Measurements from ENCODE around the gene TMX1.
"Not testable (repeated sequence)": the region's sequence is repeated elsewhere in the genome, so short reads cannot be mapped to it uniquely, and the experiment has no call there.

TMX1 gene, protein sequence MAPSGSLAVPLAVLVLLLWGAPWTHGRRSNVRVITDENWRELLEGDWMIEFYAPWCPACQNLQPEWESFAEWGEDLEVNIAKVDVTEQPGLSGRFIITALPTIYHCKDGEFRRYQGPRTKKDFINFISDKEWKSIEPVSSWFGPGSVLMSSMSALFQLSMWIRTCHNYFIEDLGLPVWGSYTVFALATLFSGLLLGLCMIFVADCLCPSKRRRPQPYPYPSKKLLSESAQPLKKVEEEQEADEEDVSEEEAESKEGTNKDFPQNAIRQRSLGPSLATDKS

DNA sequence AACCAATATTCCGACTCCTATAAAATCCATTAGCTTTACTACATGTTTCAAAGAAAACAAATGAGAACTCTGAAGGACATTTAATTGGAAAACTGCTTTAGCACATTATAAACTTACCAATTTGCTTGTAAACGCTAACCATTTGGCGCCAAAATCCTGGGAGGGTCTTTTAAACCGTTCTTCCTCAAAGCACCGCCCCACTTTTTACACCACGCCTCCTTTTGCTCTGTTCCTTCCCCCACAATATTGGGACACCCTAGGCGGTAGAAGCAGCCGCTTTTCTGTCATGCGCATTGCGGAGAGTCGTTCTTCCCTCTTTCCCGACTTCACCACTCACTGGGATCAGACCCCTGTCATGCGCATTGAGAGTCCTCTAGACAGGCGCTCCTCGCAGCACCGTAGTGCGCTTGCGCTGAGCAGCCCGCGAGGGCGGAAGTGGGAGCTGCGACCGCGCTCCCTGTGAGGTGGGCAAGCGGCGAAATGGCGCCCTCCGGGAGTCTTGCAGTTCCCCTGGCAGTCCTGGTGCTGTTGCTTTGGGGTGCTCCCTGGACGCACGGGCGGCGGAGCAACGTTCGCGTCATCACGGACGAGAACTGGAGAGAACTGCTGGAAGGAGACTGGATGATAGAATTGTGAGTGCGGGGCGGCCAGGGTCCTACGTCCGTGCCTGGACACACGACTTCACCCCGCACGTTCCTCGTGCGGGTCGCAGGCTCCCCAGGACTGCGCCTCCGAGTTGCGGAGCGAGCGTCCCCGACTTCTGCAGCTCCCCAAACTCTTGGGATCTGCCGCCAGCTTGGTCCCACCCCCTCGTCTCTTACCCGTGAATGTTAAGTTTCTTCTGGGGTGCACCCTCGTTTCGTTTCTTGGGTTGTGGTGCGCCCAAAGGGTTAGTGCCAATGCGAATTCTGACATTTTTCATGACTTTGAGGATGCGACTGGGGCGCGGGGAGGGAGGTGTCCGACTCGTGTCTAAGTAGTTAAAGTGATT is at the start of gene TMX1:
Gene TMX1 (plus strand): TSS at position 435 of the 991 bp plus-strand sequence. CDS start 46 bp downstream, at position 481.
- DNase-seq (ENCODE audit: extremely low read depth in 1 of 2, low read depth in 1 of 2): peak; percentile 62 to 69

DNA sequence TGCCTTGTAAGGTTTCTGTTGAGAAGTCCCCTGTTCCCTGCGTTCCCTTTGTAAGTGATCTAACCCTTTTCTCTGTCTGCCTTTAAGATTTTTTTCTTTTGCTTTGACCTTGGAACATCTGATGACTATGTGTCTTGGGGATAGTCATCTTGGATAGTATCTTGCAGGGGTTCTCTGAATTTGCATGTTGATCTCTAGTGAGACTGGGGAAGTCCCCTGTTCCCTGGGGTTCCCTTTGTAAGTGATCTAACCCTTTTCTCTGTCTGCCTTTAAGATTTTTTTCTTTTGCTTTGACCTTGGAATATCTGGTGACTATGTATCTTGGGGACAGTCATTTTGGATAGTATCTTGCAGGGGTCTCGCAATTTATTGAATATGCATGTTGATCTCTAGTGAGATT is 38.2 kb upstream of the TMX1 start:
- DNase-seq (ENCODE audit: extremely low read depth in 1 of 2, low read depth in 1 of 2): no peak

DNA sequence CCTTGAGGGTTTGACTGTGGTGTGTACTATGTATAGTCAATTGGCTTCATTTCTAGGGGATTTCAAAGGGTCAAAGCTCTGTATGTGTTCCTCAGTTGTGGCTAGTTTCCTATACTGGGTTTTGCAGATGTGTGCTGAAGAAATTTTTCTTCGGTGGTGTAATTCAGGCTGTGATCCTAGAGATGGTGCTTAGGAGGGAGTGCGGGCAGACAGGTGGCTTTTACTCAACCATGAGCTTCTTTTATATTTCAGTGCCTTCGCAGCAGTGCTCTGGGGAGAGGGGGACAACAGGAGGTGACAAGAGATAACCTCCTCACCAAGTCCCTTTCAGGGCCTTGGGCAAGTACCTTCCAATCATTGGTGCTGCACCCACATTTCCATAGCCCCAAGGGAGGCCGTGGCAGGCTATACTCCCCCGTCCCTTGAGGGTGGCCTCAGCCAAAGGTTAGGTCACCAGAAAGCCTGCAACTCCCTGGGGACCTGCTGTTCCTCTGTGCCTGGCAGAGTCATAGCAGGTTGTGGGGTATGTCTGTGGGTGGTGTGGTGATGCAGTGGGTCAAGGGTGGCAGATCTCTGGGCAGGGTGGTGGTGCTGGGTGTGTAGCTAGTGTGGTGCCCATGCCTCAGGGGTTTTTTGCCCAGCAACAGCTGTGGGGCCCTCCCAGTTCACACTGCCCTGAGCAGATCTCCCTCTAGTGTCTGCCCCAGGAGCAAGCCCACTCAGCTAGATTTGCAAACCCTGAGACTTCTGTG is 37.0 kb upstream of the TMX1 start:
- no peak for DNase-seq (ENCODE audit: extremely low read depth in 1 of 2, low read depth in 1 of 2)

DNA sequence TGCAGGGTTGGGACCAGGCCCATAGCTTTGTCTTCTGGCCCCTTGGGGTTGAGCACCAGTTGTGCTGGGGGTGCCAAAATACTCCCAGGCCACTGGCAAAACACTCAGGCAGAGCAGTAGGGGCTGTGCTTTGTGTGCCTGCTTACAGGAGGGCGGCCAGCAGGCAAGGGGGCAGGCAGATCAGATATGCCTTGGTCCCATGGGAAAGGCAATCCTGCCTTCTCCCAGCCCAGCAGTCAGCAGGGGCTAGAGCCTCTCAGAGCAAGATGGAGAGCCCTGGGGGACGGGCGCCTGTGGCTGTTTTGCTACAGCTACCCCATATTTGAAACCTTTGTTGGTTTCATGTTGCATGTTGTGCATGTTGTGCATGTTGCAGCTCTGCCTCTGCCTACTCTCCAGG is 36.2 kb upstream of the TMX1 start:
- DNase-seq (ENCODE audit: extremely low read depth in 1 of 2, low read depth in 1 of 2): no peak

DNA sequence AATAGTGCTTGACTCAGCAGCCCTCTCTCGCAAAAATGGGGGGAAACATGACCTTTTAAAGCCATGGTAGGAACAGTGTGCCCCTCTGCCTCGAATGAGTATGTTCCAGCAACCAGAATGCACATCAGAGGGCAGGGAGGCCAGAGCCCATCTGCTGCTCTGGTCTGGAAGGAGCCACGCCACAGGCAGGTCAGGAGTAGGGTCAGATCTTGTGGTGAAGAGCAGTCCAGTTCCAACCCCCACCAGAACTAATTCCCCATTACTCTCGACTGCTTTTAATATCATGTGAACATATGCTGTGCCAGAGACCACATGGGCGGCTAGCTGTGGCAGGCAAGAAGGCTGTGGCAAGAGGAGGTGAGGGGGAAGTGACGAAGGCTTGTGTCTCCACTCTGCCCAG is 34.6 kb upstream of the TMX1 start:
- DNase-seq (ENCODE audit: extremely low read depth in 1 of 2, low read depth in 1 of 2): no peak

DNA sequence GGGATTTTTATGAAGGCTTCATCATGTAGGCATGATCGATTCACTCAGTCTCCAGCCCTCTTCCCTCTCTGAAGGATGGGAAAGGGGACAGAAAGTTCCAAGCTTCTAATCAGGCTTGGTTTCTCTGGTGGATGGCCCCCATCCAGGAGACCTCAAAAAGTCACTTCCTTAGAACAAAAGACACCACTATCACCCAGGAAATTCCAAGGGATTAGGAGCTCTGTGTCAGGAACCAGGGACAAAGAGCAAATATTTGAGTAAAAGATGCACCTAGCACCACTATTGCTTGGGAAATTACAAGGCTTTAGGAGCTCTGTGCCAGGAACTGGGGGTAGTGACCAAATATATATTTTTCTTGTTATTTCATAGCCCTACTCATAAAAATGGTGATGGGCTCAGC is 33.6 kb upstream of the TMX1 start:
- DNase-seq (ENCODE audit: extremely low read depth in 1 of 2, low read depth in 1 of 2): no peak

DNA sequence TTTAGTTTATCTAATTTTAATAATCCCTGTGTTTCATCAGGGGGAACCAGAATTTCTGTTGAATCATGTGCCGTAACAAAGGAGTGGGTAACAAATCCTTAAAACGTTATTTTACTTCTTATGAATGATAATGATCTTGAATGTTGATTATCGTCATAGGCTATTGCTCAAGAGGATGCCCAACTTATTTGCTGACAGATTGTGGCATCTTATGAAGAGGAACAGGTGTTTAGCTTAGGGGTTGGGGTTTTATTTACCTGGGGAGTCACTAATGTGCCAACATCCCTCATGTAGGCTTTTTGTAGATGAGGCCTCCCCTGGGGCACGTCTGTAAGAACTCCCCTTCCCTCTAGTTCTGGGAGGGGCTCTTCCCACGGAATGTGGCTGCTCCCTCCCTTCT is 32.4 kb upstream of the TMX1 start:
- no peak for DNase-seq (ENCODE audit: extremely low read depth in 1 of 2, low read depth in 1 of 2)

DNA sequence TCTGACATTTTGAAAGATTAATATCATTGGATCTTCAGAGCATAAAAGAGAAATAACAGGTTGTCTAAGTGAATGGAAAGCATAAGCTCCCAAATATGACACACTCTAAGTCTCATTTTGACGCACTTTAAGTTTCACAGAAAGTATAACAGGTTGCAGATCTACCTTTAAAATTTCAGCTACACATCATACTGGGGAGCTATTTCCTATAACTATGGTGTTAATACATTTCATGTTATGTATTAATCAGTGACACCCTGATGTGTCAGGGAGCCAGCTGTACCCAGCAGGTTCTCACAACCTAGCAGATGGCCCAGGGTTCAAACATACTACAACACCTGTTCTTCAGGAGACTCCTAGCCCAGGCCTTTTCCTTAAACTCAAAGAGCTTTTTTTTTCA is 31.1 kb upstream of the TMX1 start:
- no peak for DNase-seq (ENCODE audit: extremely low read depth in 1 of 2, low read depth in 1 of 2)

DNA sequence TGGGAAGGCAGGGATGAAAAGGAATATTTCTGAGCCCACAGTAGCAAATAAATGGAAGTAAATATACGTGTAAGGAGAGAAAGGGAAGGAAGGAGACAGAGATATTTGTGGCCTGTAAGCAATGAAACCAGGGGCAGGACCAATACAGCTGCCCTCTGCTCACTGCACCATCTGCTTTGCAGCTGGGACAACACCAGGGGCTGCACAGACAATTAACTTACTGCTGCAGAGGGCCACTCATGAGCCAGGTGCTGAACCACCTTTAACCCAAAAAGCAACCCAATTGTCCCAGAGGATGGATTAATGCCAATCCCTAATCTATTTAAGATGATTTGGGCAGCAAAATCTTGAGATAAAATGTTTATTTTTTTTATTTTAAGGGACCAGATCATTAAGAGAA is 30.6 kb upstream of the TMX1 start:
- no peak for DNase-seq (ENCODE audit: extremely low read depth in 1 of 2, low read depth in 1 of 2)

DNA sequence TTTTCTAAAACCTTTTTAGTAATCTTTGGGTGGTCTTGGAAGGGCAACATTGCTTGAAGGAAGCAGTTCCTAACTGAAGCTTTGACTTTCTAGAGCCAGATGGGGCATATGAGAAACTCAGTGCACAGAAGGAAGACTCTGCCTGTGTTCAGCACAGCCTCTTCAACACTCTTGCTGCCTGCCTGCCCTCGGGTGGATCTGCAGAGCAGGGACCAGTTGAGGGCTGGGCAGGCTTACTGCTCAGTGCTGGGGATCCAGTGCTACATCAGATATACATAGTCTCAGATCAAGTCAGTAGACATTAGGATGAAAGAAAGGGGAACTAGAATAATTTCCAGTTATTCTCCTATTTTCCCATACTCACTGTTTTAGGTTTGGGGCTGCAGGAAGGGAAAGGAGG is 29.5 kb upstream of the TMX1 start:
- no peak for DNase-seq (ENCODE audit: extremely low read depth in 1 of 2, low read depth in 1 of 2)

DNA sequence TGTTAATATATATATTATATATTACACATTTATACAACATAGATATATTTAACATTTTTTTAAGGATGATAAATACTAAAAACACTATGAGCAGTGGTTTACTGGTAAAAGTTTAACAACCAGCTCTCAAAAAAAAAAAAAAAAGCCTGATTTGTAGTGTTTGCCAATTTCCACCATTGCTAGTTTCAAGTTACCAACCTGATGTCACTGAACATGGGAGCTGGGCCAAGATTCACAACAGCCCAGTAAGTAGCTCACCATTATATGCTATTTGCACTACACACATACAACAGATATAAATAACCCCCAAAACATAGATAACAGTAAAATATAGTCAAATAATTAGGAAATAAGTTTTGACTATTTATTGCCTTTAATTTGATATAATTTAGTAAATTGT is 28.9 kb upstream of the TMX1 start:
- no peak for DNase-seq (ENCODE audit: extremely low read depth in 1 of 2, low read depth in 1 of 2)

DNA sequence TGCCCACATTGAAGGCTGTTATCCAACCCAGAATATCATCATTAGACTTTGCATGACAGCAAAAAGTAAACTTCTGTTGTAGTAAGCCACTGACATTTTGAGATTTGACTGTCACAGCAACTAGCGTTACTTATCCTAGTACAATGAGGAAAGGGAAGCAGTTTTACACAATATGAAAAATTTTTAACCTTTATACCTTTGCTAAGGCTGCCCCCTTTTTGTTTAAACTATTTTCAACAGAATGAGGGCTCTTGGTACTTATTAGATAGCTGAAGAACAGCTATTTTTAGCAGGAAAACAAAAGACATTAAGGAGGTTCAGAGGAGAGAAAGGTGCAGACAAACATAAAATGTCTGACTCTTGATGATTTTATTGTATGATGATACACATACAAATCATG is 23.4 kb upstream of the TMX1 start:
- DNase-seq (ENCODE audit: extremely low read depth in 1 of 2, low read depth in 1 of 2): no peak

DNA sequence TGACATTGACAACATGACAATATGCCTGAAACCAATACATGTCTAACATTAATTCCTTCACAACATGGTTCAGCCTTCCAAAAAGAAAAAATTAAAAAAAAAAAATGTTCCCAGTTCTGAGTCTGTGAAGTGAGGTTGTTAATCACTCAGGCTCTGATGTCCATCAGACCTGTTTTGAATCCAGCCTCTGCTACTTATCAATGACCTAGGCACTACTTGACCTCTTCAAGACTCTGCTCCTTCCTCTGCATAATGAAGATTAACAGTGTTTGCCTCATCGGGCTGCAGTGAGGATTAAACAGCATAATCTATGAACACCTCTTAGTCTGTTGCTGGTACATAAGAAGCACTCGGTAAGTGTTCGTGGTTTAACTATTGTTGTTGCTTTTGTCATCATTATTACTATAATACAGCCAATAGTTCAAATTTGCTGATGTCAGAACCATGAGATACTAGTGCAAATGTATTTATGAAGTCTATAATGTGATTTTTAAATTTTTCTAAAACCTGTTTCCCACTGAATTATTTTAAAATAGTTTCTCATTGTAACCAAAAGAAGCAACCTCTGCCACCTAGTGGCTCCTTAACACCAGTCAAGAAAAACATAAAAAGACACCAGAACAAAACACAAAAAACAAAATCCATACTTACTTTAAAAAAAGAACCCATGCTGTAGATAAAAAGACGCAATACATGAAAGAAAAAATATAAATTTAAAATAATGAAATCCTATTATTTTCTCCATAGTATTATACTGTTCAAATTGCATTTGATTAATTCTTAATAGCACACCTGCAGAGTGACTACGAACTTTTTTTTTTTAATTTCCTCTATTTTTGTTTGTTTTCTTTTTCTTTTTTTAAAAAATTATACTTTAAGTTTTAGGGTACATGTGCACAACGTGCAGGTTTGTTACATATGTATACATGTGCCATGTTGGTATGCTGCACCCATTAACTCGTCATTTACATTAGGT is 20.3 kb upstream of the TMX1 start:
- DNase-seq (ENCODE audit: extremely low read depth in 1 of 2, low read depth in 1 of 2): no peak

DNA sequence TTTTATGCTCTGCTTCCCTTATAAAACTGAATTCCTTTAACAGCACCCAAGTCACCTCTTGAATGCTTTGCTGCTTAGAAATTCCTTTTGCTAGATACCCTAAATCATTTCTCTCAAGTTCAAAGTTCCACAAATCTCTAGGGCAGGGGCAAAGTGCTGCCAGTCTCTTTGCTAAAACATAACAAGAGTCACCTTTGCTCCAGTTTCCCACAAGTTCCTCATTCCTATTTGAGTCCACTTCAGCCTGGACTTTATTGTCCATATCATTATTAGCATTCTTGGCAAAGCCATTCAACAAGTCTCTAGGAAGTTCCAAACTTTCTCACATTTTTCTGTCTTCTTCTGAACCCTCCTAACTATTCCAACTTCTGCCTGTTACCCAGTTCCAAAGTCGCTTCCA is 16.6 kb upstream of the TMX1 start:
- not testable (repeated sequence) for DNase-seq (ENCODE audit: extremely low read depth in 1 of 2, low read depth in 1 of 2)

DNA sequence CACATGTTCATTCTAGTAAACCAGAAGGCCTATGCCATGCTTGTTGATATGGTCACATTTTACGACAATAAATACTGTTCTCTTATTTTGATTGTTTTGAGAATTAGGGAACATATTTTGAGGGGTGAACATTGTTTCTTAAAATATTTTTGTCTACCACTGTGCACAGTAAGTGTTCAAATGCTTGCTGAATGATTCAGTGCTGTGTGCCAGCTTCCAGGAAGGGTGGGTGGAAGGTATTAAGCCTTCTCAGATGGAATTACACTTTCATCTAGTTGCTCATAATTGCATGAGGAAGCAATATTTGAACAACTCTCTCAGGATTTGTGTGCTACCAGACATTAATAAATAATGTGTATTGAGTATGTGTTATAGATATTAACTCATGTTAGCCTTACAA is 15.5 kb upstream of the TMX1 start:
- no peak for DNase-seq (ENCODE audit: extremely low read depth in 1 of 2, low read depth in 1 of 2)

DNA sequence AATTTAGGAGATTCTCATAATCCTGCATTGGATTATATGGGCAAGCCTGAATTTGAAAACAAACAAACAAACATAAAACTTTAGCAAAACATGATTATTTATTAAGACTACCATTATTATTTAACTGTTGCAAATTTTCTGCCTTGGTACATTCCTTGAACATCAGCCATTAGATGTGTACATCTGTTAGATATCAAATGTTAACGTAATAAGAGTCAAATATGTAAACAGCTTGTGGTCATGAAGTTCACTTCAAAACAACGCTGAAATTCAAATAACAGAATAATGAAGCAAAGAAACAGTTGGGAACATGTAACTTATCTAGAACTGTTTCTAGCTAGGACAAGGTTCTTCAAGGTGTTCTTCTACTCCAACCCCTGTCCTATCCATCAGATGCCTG is 14.3 kb upstream of the TMX1 start:
- no peak for DNase-seq (ENCODE audit: extremely low read depth in 1 of 2, low read depth in 1 of 2)

DNA sequence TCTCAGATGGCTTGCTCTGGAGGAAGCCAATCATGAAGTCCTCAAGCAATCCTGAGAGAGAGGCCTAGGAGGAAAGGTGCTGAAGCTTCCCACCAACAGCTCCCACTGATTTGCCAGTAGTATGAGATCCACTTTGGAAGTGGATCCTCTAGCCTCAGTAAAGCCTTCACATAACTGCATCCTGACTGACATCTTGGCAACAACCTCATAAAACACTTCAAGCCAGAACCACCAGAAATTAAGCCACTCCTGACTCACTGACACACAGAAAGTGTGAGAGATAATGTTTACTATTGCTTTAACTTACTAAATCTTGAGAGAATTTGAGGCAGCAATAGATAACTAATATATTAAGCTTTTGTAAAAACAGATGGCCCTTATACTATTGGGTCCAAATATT is 11.7 kb upstream of the TMX1 start:
- DNase-seq (ENCODE audit: extremely low read depth in 1 of 2, low read depth in 1 of 2): no peak

DNA sequence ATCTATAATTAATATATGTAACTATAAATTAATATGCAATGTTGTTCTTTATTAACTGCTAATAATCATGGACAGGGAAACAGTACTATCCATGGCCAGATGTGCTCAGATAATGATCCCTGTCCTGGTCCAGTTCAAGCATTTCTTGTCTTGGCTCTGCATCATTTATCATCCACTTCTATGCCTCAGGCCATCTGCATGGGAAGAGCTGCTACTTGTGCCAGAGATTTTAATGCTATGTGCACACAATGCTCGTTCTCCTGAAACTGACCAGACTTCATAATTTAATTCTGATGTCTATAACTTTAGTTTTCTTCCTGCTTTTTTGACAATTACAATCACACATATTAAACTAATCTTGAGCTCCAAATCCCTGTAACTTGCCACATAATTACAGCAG is 11.2 kb upstream of the TMX1 start:
- DNase-seq (ENCODE audit: extremely low read depth in 1 of 2, low read depth in 1 of 2): no peak

DNA sequence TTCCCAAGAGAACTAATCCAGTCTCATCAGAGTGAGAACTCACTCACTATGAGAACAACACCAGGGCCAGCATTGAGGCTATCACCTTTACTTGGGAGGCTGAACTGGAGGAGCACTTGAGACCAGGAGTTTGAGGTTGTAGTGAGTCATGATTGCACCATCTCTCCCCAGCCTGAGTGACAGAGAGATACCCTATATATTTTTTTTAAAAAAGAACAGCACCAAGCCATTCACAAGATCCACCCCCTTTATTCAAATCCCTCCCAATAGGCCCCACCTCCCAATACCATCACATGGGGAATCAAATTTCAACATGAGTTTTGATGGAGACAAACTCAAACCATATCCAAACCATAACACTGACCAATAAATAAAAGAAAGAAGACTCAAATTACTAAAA is 3.7 kb upstream of the TMX1 start:
- no peak for DNase-seq (ENCODE audit: extremely low read depth in 1 of 2, low read depth in 1 of 2)

DNA sequence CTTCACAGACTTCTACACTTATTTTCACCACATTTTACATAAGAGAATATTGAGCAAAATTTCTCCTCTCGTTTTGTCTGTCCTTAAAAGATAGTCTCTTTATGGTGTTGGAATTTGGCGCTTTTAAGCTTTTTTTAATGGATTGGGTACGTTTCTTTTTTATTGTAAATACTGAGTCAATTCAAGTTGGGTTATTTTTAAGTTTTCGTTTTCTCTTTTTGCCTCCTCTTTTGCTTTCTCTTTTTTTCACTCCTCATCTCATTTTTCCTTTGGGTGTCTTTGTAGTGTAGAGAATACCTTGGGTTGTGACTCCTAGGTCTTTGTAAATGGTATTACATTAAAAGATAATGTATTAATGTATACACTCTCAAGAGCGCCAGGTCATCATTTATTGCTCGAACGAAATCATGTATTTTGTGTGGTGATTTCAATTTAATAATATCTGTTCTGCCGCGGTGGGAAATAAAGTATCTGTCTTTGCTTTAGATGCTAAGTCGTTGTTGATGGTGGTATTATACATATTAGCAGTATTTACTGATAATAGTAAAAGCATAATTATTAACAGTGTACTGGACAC is 845 bp downstream of the TMX1 start:
- DNase-seq (ENCODE audit: extremely low read depth in 1 of 2, low read depth in 1 of 2): no peak

All from activated CD8-positive, alpha-beta memory T cell treated with anti-CD3 and anti-CD28 coated beads for 1 hour (primary cell).